Measurements from ENCODE around the gene TAF10.

Gene TAF10

GRCh38 chr11:6612213-6613041 lies at the start of gene TAF10:
TAF10 (minus strand) TSS chr11:6612216; CDS start chr11:6612189, 27 bp downstream.
- Mint-ChIP-seq H3K4me1 (ENCODE audit: low read depth) (peaks cover 35% of the 10 kb centered on the region), H3K36me3 (ENCODE audit: low read depth) (peaks cover 43% of the 10 kb centered on the region), H3K4me3 (peak within 1 kb of the TSS; percentile 85), H3K27me3 (no peaks in the 10 kb centered on the region), H3K9me3 (no peaks in the 10 kb centered on the region), H3K27ac (no peak within 1 kb of the TSS)
- intact Hi-C loops (cut with micrococcal nuclease) = loop anchor here (1.0 to 5.0 kb wide), 2 partner anchors 8 to 375 kb away; partner anchors contain the start of gene CNGA4

GRCh38 chr11:6660712-6661111 lies 48.7 kb upstream of the TAF10 start:
- H3K27me3 Mint-ChIP-seq = peaks cover 15% of the 10 kb centered on the region
- no peaks in the 10 kb centered on the region for H3K9me3 Mint-ChIP-seq
- H3K36me3 Mint-ChIP-seq (ENCODE audit: low read depth) = no peaks in the 10 kb centered on the region
- no peak overlapping the region for H3K27ac Mint-ChIP-seq
- intact Hi-C loops (cut with micrococcal nuclease) = no loop called here
- peaks cover 14% of the 10 kb centered on the region for H3K4me1 Mint-ChIP-seq (ENCODE audit: low read depth)
- no peak overlapping the region for H3K4me3 Mint-ChIP-seq

- no peaks in the 10 kb centered on the region for H3K36me3 Mint-ChIP-seq (ENCODE audit: low read depth)
- intact Hi-C loops (cut with micrococcal nuclease) = no loop called here
- no peaks in the 10 kb centered on the region for H3K9me3 Mint-ChIP-seq
- no peak overlapping the region for H3K27ac Mint-ChIP-seq
- peaks cover 15% of the 10 kb centered on the region for H3K27me3 Mint-ChIP-seq
- peaks cover 14% of the 10 kb centered on the region for H3K4me1 Mint-ChIP-seq (ENCODE audit: low read depth)
- no peak overlapping the region for H3K4me3 Mint-ChIP-seq
Measured at GRCh38 chr11:6658647-6659046, 46.6 kb upstream of the TAF10 start.

- intact Hi-C loops (cut with micrococcal nuclease) = no loop called here
- peaks cover 15% of the 10 kb centered on the region for H3K27me3 Mint-ChIP-seq
- H3K27ac Mint-ChIP-seq = no peak overlapping the region
- no peak overlapping the region for H3K4me3 Mint-ChIP-seq
- no peaks in the 10 kb centered on the region for H3K36me3 Mint-ChIP-seq (ENCODE audit: low read depth)
- peaks cover 14% of the 10 kb centered on the region for H3K4me1 Mint-ChIP-seq (ENCODE audit: low read depth)
- H3K9me3 Mint-ChIP-seq = no peaks in the 10 kb centered on the region
Measured at GRCh38 chr11:6657346-6657745, 45.3 kb upstream of the TAF10 start.

GRCh38 chr11:6656936-6657335 lies 44.9 kb upstream of the TAF10 start:
- H3K4me3 Mint-ChIP-seq = no peak overlapping the region
- H3K27ac Mint-ChIP-seq = no peak overlapping the region
- no peaks in the 10 kb centered on the region for H3K9me3 Mint-ChIP-seq
- no peaks in the 10 kb centered on the region for H3K36me3 Mint-ChIP-seq (ENCODE audit: low read depth)
- peaks cover 15% of the 10 kb centered on the region for H3K27me3 Mint-ChIP-seq
- H3K4me1 Mint-ChIP-seq (ENCODE audit: low read depth) = peaks cover 14% of the 10 kb centered on the region
- intact Hi-C loops (cut with micrococcal nuclease) = no loop called here

- H3K4me1 Mint-ChIP-seq (ENCODE audit: low read depth) = peaks cover 14% of the 10 kb centered on the region
- no peaks in the 10 kb centered on the region for H3K9me3 Mint-ChIP-seq
- H3K27me3 Mint-ChIP-seq = peaks cover 15% of the 10 kb centered on the region
- intact Hi-C loops (cut with micrococcal nuclease) = no loop called here
- no peaks in the 10 kb centered on the region for H3K36me3 Mint-ChIP-seq (ENCODE audit: low read depth)
- peak overlapping the region; percentile 68 for H3K4me3 Mint-ChIP-seq
- H3K27ac Mint-ChIP-seq = peak overlapping the region; percentile 37
Measured at GRCh38 chr11:6656584-6656915, 44.5 kb upstream of the TAF10 start.

GRCh38 chr11:6655790-6656583 lies 44.0 kb upstream of the TAF10 start, which contains the start of gene DCHS1:
DCHS1 (minus strand) TSS chr11:6655809; CDS start chr11:6641613, 14,196 bp downstream.
- intact Hi-C loops (cut with micrococcal nuclease) = no loop called here
- H3K4me3 Mint-ChIP-seq = peak within 1 kb of the TSS; percentile 68
- H3K4me1 Mint-ChIP-seq (ENCODE audit: low read depth) = peaks cover 14% of the 10 kb centered on the region
- H3K36me3 Mint-ChIP-seq (ENCODE audit: low read depth) = no peaks in the 10 kb centered on the region
- H3K27ac Mint-ChIP-seq = peak within 1 kb of the TSS; percentile 37
- no peaks in the 10 kb centered on the region for H3K9me3 Mint-ChIP-seq
- H3K27me3 Mint-ChIP-seq = peaks cover 15% of the 10 kb centered on the region

- H3K9me3 Mint-ChIP-seq = no peaks in the 10 kb centered on the region
- intact Hi-C loops (cut with micrococcal nuclease) = no loop called here
- no peaks in the 10 kb centered on the region for H3K36me3 Mint-ChIP-seq (ENCODE audit: low read depth)
- H3K27ac Mint-ChIP-seq = no peak overlapping the region
- peaks cover 15% of the 10 kb centered on the region for H3K27me3 Mint-ChIP-seq
- peaks cover 14% of the 10 kb centered on the region for H3K4me1 Mint-ChIP-seq (ENCODE audit: low read depth)
- H3K4me3 Mint-ChIP-seq = no peak overlapping the region
Measured at GRCh38 chr11:6655020-6655789, 43.2 kb upstream of the TAF10 start.

- peaks cover 15% of the 10 kb centered on the region for H3K27me3 Mint-ChIP-seq
- intact Hi-C loops (cut with micrococcal nuclease) = no loop called here
Measured at GRCh38 chr11:6654281-6655019, 42.4 kb upstream of the TAF10 start.

GRCh38 chr11:6653656-6654055 lies 41.6 kb upstream of the TAF10 start:
- Mint-ChIP-seq H3K4me1 (ENCODE audit: low read depth) (peaks cover 14% of the 10 kb centered on the region), H3K27ac (no peak overlapping the region), H3K4me3 (no peak overlapping the region), H3K36me3 (ENCODE audit: low read depth) (no peaks in the 10 kb centered on the region), H3K9me3 (no peaks in the 10 kb centered on the region), H3K27me3 (peaks cover 15% of the 10 kb centered on the region)
- intact Hi-C loops (cut with micrococcal nuclease) = no loop called here

More at GRCh38 chr11:6654281-6655019, 42.4 kb upstream of the TAF10 start:
- Mint-ChIP-seq H3K9me3 (no peaks in the 10 kb centered on the region), H3K4me3 (no peak overlapping the region), H3K36me3 (ENCODE audit: low read depth) (no peaks in the 10 kb centered on the region), H3K4me1 (ENCODE audit: low read depth) (peaks cover 14% of the 10 kb centered on the region), H3K27ac (no peak overlapping the region)

- H3K36me3 Mint-ChIP-seq (ENCODE audit: low read depth) = no peaks in the 10 kb centered on the region
- intact Hi-C loops (cut with micrococcal nuclease) = no loop called here
- no peaks in the 10 kb centered on the region for H3K9me3 Mint-ChIP-seq
- H3K4me1 Mint-ChIP-seq (ENCODE audit: low read depth) = peaks cover 14% of the 10 kb centered on the region
- no peak overlapping the region for H3K27ac Mint-ChIP-seq
- peaks cover 15% of the 10 kb centered on the region for H3K27me3 Mint-ChIP-seq
- no peak overlapping the region for H3K4me3 Mint-ChIP-seq
Measured at GRCh38 chr11:6653097-6653496, 41.1 kb upstream of the TAF10 start.

GRCh38 chr11:6652182-6652581 lies 40.2 kb upstream of the TAF10 start:
- Mint-ChIP-seq H3K27ac (no peak overlapping the region), H3K9me3 (no peaks in the 10 kb centered on the region), H3K4me3 (no peak overlapping the region), H3K36me3 (ENCODE audit: low read depth) (no peaks in the 10 kb centered on the region), H3K27me3 (peaks cover 14% of the 10 kb centered on the region), H3K4me1 (ENCODE audit: low read depth) (peaks cover 14% of the 10 kb centered on the region)
- intact Hi-C loops (cut with micrococcal nuclease) = no loop called here

- Mint-ChIP-seq H3K9me3 (no peaks in the 10 kb centered on the region), H3K4me1 (ENCODE audit: low read depth) (peaks cover 2% of the 10 kb centered on the region), H3K4me3 (no peak overlapping the region), H3K36me3 (ENCODE audit: low read depth) (no peaks in the 10 kb centered on the region), H3K27ac (no peak overlapping the region), H3K27me3 (peaks cover 2% of the 10 kb centered on the region)
- intact Hi-C loops (cut with micrococcal nuclease) = no loop called here
Measured at GRCh38 chr11:6650980-6651379, 39.0 kb upstream of the TAF10 start.
